Measurements from ENCODE around the gene HOXC5. TPM values are rescaled to one million over a fixed set of nuclear protein-coding genes. Genes with fewer than 3 reads are reported as not detected.
A peak's percentile ranks its signal among the peaks of the same experiment; 100 is the strongest.

Gene HOXC5
- total RNA-seq, 4 donors from 2014 or later = 0.36 to 1.4 TPM; not detected in 2

DNA sequence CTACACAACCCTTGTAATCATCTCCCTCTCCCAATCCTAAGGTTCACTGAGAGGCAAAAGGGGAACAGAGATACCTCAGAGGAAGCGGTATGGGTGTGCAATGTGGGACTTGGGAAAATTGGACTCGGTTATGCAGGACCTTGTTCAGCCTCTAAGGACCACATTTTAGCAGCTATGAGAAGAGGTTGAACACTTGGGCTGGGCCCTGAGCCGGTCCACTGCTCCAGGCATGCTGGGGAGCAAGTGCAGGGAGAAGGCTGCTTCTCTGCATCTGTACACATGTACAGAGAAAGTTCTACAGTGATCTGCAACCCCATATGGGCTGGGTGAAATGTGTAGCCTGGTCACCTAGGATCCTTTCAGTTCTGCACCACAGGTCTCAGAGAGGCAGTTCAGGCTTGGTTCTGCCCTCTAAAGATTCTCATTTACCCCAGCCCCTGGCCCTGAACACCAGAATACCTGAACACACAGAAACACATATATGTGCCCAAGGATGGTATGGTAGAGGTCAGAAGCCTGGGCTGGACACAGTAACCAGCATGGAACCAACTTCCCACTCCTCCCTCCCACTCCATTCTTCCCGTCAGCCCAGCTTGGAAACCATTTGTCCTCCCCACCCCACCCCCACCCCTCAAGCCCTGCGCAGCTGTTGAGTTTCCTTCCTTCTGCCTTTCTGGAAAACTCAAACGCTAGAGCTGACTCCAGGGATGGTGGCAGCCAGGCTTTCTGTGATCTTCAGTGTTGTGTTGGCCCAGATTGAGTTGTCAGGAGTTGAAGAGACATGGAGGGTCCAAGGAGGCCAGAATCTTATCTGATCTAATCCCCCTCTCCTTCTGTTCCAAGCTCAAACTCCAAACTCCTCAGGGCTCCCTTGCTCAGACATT lies 10.4 kb downstream of the HOXC5 start:
- Histone ChIP-seq H3K4me1 (peaks cover 16 to 17% of the 10 kb centered on the region in 2 donors), H3K27me3 (no peaks in the 10 kb centered on the region), H3K9me3 (no peaks in the 10 kb centered on the region), H3K4me3 (no peak overlapping the region), H3K36me3 (no peaks in the 10 kb centered on the region), H3K27ac (peak overlapping the region in 2 of 4 donors; percentile 23 to 25)
- no peak for DNase-seq
- in situ Hi-C loops (cut with MboI; ENCODE audit: low sequenced_read_pairs in 4 of 4) (no loop called here), intact Hi-C loops (cut with DNase I; ENCODE audit: low total_unique reads) (no loop called here)
- TF ChIP-seq, protein P1, sequence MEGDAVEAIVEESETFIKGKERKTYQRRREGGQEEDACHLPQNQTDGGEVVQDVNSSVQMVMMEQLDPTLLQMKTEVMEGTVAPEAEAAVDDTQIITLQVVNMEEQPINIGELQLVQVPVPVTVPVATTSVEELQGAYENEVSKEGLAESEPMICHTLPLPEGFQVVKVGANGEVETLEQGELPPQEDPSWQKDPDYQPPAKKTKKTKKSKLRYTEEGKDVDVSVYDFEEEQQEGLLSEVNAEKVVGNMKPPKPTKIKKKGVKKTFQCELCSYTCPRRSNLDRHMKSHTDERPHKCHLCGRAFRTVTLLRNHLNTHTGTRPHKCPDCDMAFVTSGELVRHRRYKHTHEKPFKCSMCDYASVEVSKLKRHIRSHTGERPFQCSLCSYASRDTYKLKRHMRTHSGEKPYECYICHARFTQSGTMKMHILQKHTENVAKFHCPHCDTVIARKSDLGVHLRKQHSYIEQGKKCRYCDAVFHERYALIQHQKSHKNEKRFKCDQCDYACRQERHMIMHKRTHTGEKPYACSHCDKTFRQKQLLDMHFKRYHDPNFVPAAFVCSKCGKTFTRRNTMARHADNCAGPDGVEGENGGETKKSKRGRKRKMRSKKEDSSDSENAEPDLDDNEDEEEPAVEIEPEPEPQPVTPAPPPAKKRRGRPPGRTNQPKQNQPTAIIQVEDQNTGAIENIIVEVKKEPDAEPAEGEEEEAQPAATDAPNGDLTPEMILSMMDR (IDR thresholded peaks at IDR 0.05 in 4 of 5, conservative IDR thresholded peaks at IDR 0.05 in 1 of 5) = no peak
- TF ChIP-seq POLR2A (IDR thresholded peaks at IDR 0.05) = no peak
- no peak for ATAC-seq

DNA sequence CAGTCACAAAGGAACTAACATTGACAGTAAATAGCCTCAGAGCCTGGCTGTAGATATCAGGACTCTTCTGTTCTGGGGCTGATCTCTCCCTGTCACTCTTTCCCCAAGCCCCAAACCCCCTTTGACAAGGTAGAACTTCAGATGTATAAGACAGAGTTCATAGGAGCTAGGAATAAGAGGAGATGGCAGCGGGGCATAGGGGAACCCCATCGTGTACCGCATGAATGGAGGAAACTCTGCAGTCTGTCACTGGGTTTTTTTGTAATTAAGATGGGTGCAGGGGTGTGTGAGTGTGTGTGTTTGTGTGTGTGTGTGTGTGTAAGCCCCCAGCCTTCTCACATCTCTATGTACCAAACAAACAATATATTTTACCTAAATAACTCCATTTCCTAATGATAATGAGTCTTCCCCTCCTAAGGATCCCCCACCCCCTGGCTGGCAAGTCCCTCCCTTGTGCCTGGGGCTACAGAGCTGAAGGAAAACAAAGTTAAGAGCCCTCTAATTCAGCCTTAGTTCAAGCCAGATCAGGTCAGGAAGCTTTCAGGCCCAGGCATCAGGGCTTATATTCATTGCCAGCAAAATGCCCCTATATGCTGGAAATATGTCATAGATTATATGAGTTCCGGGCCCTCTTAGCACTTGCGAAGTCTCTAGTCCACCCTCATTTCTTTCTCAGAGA lies 11.7 kb downstream of the HOXC5 start:
- no peak overlapping the region for H3K27ac ChIP-seq
- peaks cover 8 to 10% of the 10 kb centered on the region in 2 donors for H3K4me1 ChIP-seq
- H3K9me3 ChIP-seq = no peaks in the 10 kb centered on the region
- H3K4me3 ChIP-seq = no peak overlapping the region
- H3K36me3 ChIP-seq = no peaks in the 10 kb centered on the region
- H3K27me3 ChIP-seq = no peaks in the 10 kb centered on the region
- TF ChIP-seq, protein P1 (IDR thresholded peaks at IDR 0.05 in 4 of 5, conservative IDR thresholded peaks at IDR 0.05 in 1 of 5) = no peak
- no peak for TF ChIP-seq POLR2A (IDR thresholded peaks at IDR 0.05)
- DNase-seq (no peak), ATAC-seq (no peak)
- intact Hi-C loops (cut with DNase I; ENCODE audit: low total_unique reads) (no loop called here), in situ Hi-C loops (cut with MboI; ENCODE audit: low sequenced_read_pairs in 4 of 4) (no loop called here)

DNA sequence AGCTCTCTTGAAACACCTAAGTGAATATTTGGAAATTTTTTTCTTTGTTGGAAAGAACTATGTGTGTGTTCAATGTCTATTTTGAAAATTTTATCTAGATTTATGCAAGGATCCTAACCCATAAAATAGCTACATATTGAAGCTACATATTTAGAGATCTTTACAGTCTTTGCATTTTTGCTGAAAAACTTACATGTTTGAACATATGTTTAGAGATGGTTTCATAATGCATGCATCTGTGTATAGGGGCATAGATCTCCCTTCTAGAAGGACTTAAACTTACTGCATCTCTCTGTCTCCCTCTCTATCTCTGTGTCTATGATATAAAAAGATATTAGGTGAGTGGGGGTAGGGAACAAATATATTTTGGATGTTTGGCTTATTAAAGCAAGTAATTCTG lies 12.6 kb downstream of the HOXC5 start:
- Histone ChIP-seq H3K4me3 (no peak overlapping the region), H3K36me3 (no peaks in the 10 kb centered on the region), H3K27ac (no peak overlapping the region), H3K27me3 (peaks cover 0 to 3% (median 0%) of the 10 kb centered on the region in 3 donors), H3K4me1 (peaks cover 8 to 10% of the 10 kb centered on the region in 2 donors), H3K9me3 (no peaks in the 10 kb centered on the region)
- TF ChIP-seq, protein P1 (IDR thresholded peaks at IDR 0.05 in 4 of 5, conservative IDR thresholded peaks at IDR 0.05 in 1 of 5) = no peak
- DNase-seq = no peak
- intact Hi-C loops (cut with DNase I; ENCODE audit: low total_unique reads) = no loop called here
- in situ Hi-C loops (cut with MboI; ENCODE audit: low sequenced_read_pairs in 4 of 4) = no loop called here
- ATAC-seq = no peak

DNA sequence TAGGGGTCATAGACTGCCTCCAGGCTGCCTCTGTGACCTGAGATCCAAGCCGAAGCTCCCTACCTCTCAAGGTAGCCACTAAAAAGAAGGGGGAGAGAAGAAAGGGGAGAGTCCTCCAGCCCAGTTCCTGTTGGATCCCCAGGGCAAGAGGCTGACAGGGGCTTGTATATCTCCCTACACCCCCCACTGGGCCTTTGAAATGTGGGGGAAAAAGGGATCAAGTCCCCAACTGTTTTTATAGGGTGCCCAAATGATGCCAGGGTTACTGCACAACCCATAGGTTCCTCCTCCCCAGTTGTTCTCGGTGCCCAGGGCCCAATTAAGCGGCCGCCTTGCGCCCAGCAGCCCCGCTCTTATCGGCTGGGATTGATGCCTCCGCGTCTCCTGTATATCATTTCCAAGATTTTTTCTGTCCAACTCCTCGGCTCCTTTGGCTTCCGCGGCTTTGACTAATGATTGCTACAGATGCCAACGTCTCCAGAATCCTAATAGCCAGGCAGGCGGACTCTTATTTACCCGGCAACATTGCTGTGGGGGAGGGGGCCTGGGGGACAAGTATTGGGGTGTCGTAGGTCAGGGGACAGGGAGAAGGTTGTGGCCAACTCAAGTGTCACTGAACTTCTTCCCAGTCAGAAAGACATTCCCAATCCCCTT lies 13.1 kb downstream of the HOXC5 start:
- Histone ChIP-seq H3K27ac (no peak overlapping the region), H3K27me3 (peaks cover 0 to 3% (median 0%) of the 10 kb centered on the region in 3 donors), H3K9me3 (no peaks in the 10 kb centered on the region), H3K4me3 (no peak overlapping the region), H3K4me1 (peaks cover 8 to 10% of the 10 kb centered on the region in 2 donors), H3K36me3 (no peaks in the 10 kb centered on the region)
- DNase-seq = no peak
- in situ Hi-C loops (cut with MboI; ENCODE audit: low sequenced_read_pairs in 4 of 4) = no loop called here
- TF ChIP-seq, protein P1 (IDR thresholded peaks at IDR 0.05 in 4 of 5, conservative IDR thresholded peaks at IDR 0.05 in 1 of 5) = no peak
- ATAC-seq = no peak
- intact Hi-C loops (cut with DNase I; ENCODE audit: low total_unique reads) = no loop called here
